Measurements from ENCODE around the gene MYRF.

MYRF gene

GRCh38 chr11:61816736-61817455 is 64.5 kb downstream of the MYRF start, which contains the start of gene FADS1:
Gene FADS1 (minus strand): TSS chr11:61817003. CDS start chr11:61816929, 74 bp downstream.
- Histone ChIP-seq H3K14ac (ENCODE audit: low read length) (peak within 1 kb of the TSS; percentile 99), H3K4ac (ENCODE audit: low read length) (peak within 1 kb of the TSS; percentile 99), H2BK15ac (ENCODE audit: low read length) (peak within 1 kb of the TSS; percentile 99), H3K4me1 (ENCODE audit: control insufficient read depth in 2 of 2, insufficient read depth in 1 of 2, low read depth in 1 of 2, low read length in 2 of 2) (peaks cover 14 to 19% of the 10 kb centered on the region in 2 donors), H2AK5ac (ENCODE audit: low read depth, low read length) (peak within 1 kb of the TSS; percentile 100), H3K4me3 (ENCODE audit: low read length in 2 of 2) (peak within 1 kb of the TSS; percentile 91 to 97), H2AFZ (ENCODE audit: low read length) (peak within 1 kb of the TSS; percentile 72), H2BK12ac (ENCODE audit: low read length) (peak within 1 kb of the TSS; percentile 86), H3K9ac (ENCODE audit: low read depth, low read length, poor library complexity) (peak within 1 kb of the TSS; percentile 99), H3K27ac (replicated peaks; ENCODE audit: low read length) (peak within 1 kb of the TSS; percentile 85), H3K18ac (ENCODE audit: low read length) (peak within 1 kb of the TSS; percentile 100), H3K79me1 (ENCODE audit: low read depth, low read length) (peaks cover 25% of the 10 kb centered on the region), H4K91ac (ENCODE audit: low read depth, low read length, poor library complexity) (peak within 1 kb of the TSS; percentile 97), H3K9me3 (replicated peaks in 1 of 2; ENCODE audit: control insufficient read depth in 2 of 2, insufficient read depth in 1 of 2, low read depth in 1 of 2, low read length in 2 of 2) (peaks cover 0 to 3% of the 10 kb centered on the region in 2 donors), H3K36me3 (replicated peaks in 1 of 2; ENCODE audit: control insufficient read depth in 2 of 2, insufficient read depth in 2 of 2, low read length in 2 of 2) (peaks cover 20 to 37% of the 10 kb centered on the region in 2 donors), H3K27me3 (ENCODE audit: control insufficient read depth in 3 of 3, insufficient read depth in 3 of 3, low read depth in 1 of 3, low read length in 3 of 3) (no peaks in the 10 kb centered on the region), H2BK120ac (ENCODE audit: low read depth, low read length) (peak within 1 kb of the TSS; percentile 100), H2BK5ac (ENCODE audit: low read length) (peak within 1 kb of the TSS; percentile 99), H3K23ac (ENCODE audit: low read depth, low read length, poor library complexity) (peak within 1 kb of the TSS; percentile 99), H4K8ac (ENCODE audit: low read depth, low read length) (no peak within 1 kb of the TSS), H3K4me2 (ENCODE audit: insufficient read depth, low read length, poor library complexity, severe bottlenecking) (peak within 1 kb of the TSS; percentile 87)
- DNase-seq (ENCODE audit: low spot score), result peak; percentile 93
- WGBS, 2 donors (ENCODE audit: extremely low coverage in 2 of 2, insufficient read length in 2 of 2, insufficient replicate concordance in 1 of 2), result no CpG with 5 or more reads among the region's 73 CpGs

- H2AK5ac ChIP-seq (ENCODE audit: low read depth, low read length), result no peak overlapping the region
- H3K4ac ChIP-seq (ENCODE audit: low read length), result no peak overlapping the region
- no peak overlapping the region for H3K14ac ChIP-seq (ENCODE audit: low read length)
- no peak overlapping the region for H3K23ac ChIP-seq (ENCODE audit: low read depth, low read length, poor library complexity)
- H4K91ac ChIP-seq (ENCODE audit: low read depth, low read length, poor library complexity), result no peak overlapping the region
- peaks cover 18% of the 10 kb centered on the region for H3K79me1 ChIP-seq (ENCODE audit: low read depth, low read length)
- peak overlapping the region; percentile 72 for H2AFZ ChIP-seq (ENCODE audit: low read length)
- H3K18ac ChIP-seq (ENCODE audit: low read length), result no peak overlapping the region
- H3K9ac ChIP-seq (ENCODE audit: low read depth, low read length, poor library complexity), result no peak overlapping the region
- H3K4me1 ChIP-seq (ENCODE audit: control insufficient read depth in 2 of 2, insufficient read depth in 1 of 2, low read depth in 1 of 2, low read length in 2 of 2), result peaks cover 14 to 19% of the 10 kb centered on the region in 2 donors
- H3K9me3 ChIP-seq (replicated peaks in 1 of 2; ENCODE audit: control insufficient read depth in 2 of 2, insufficient read depth in 1 of 2, low read depth in 1 of 2, low read length in 2 of 2), result peaks cover 0 to 3% of the 10 kb centered on the region in 2 donors
- H4K8ac ChIP-seq (ENCODE audit: low read depth, low read length), result no peak overlapping the region
- peaks cover 13 to 29% of the 10 kb centered on the region in 2 donors for H3K36me3 ChIP-seq (replicated peaks in 1 of 2; ENCODE audit: control insufficient read depth in 2 of 2, insufficient read depth in 2 of 2, low read length in 2 of 2)
- no peak overlapping the region for H2BK15ac ChIP-seq (ENCODE audit: low read length)
- H2BK120ac ChIP-seq (ENCODE audit: low read depth, low read length), result no peak overlapping the region
- no peaks in the 10 kb centered on the region for H3K27me3 ChIP-seq (ENCODE audit: control insufficient read depth in 3 of 3, insufficient read depth in 3 of 3, low read depth in 1 of 3, low read length in 3 of 3)
- no peak overlapping the region for H2BK5ac ChIP-seq (ENCODE audit: low read length)
- DNase-seq (ENCODE audit: low spot score), result no peak
- H3K4me2 ChIP-seq (ENCODE audit: insufficient read depth, low read length, poor library complexity, severe bottlenecking), result peak overlapping the region; percentile 54
- H2BK12ac ChIP-seq (ENCODE audit: low read length), result no peak overlapping the region
- peak overlapping the region; percentile 91 to 97 for H3K4me3 ChIP-seq (ENCODE audit: low read length in 2 of 2)
- WGBS, 2 donors (ENCODE audit: extremely low coverage in 2 of 2, insufficient read length in 2 of 2, insufficient replicate concordance in 1 of 2), result no CpG with 5 or more reads among the region's 6 CpGs
- H3K27ac ChIP-seq (replicated peaks; ENCODE audit: low read length), result peak overlapping the region; percentile 85
Observed at GRCh38 chr11:61817471-61818202, 65.2 kb downstream of the MYRF start.

GRCh38 chr11:61820174-61820573 is 67.7 kb downstream of the MYRF start:
- H4K8ac ChIP-seq (ENCODE audit: low read depth, low read length), result no peak overlapping the region
- no peak overlapping the region for H4K91ac ChIP-seq (ENCODE audit: low read depth, low read length, poor library complexity)
- H3K36me3 ChIP-seq (replicated peaks in 1 of 2; ENCODE audit: control insufficient read depth in 2 of 2, insufficient read depth in 2 of 2, low read length in 2 of 2), result peaks cover 5 to 18% of the 10 kb centered on the region in 2 donors
- WGBS, 2 donors (ENCODE audit: extremely low coverage in 2 of 2, insufficient read length in 2 of 2, insufficient replicate concordance in 1 of 2), result no CpG with 5 or more reads among the region's 2 CpGs
- no peak overlapping the region for H3K14ac ChIP-seq (ENCODE audit: low read length)
- no peak overlapping the region for H3K18ac ChIP-seq (ENCODE audit: low read length)
- H3K4ac ChIP-seq (ENCODE audit: low read length), result no peak overlapping the region
- H3K27ac ChIP-seq (replicated peaks; ENCODE audit: low read length), result no peak overlapping the region
- no peak overlapping the region for H2AK5ac ChIP-seq (ENCODE audit: low read depth, low read length)
- H3K4me3 ChIP-seq (ENCODE audit: low read length in 2 of 2), result no peak overlapping the region
- H3K4me1 ChIP-seq (ENCODE audit: control insufficient read depth in 2 of 2, insufficient read depth in 1 of 2, low read depth in 1 of 2, low read length in 2 of 2), result peaks cover 4 to 10% of the 10 kb centered on the region in 2 donors
- peaks cover 11% of the 10 kb centered on the region for H3K79me1 ChIP-seq (ENCODE audit: low read depth, low read length)
- H2BK5ac ChIP-seq (ENCODE audit: low read length), result no peak overlapping the region
- no peak for DNase-seq (ENCODE audit: low spot score)
- no peak overlapping the region for H3K4me2 ChIP-seq (ENCODE audit: insufficient read depth, low read length, poor library complexity, severe bottlenecking)
- H2BK15ac ChIP-seq (ENCODE audit: low read length), result no peak overlapping the region
- H3K9me3 ChIP-seq (replicated peaks in 1 of 2; ENCODE audit: control insufficient read depth in 2 of 2, insufficient read depth in 1 of 2, low read depth in 1 of 2, low read length in 2 of 2), result no peaks in the 10 kb centered on the region
- no peak overlapping the region for H2BK120ac ChIP-seq (ENCODE audit: low read depth, low read length)
- H3K27me3 ChIP-seq (ENCODE audit: control insufficient read depth in 3 of 3, insufficient read depth in 3 of 3, low read depth in 1 of 3, low read length in 3 of 3), result no peaks in the 10 kb centered on the region
- no peak overlapping the region for H2AFZ ChIP-seq (ENCODE audit: low read length)
- H3K9ac ChIP-seq (ENCODE audit: low read depth, low read length, poor library complexity), result no peak overlapping the region
- no peak overlapping the region for H2BK12ac ChIP-seq (ENCODE audit: low read length)
- H3K23ac ChIP-seq (ENCODE audit: low read depth, low read length, poor library complexity), result no peak overlapping the region

Data from neuronal stem cell (in vitro differentiated cells).